SK-N-SH (cell line): ENCODE data around the gene DHRS9.

ENCODE experiments used
- GABPA ChIP-seq: IDR thresholded peaks from 2 replicates; pipeline ENCODE4 v1.4.0; 2012; ENCODE audit warnings: low read depth, mild to moderate bottlenecking
- JUND ChIP-seq: IDR thresholded peaks from 2 replicates; pipeline ENCODE4 v1.4.0; 2012
- POLR2AphosphoS5 ChIP-seq: IDR thresholded peaks from 2 replicates; pipeline ENCODE4 v1.6.1; 2012; ENCODE audit warnings: low read depth, low read length
- TCF12 ChIP-seq: IDR thresholded peaks from 2 replicates; pipeline ENCODE4 v1.4.0; 2012
- TF ChIP-seq, protein P1 (sequence below): fragments of 200-600 bp; sonication (generic); IDR thresholded peaks from 2 replicates; pipeline ENCODE4 v1.6.1; 2017; ENCODE audit warnings: antibody characterized with exemption, mild to moderate bottlenecking, moderate library complexity
- TF ChIP-seq, protein P2 (sequence below): IDR thresholded peaks from 2 replicates; pipeline ENCODE4; 2012

DNA sequence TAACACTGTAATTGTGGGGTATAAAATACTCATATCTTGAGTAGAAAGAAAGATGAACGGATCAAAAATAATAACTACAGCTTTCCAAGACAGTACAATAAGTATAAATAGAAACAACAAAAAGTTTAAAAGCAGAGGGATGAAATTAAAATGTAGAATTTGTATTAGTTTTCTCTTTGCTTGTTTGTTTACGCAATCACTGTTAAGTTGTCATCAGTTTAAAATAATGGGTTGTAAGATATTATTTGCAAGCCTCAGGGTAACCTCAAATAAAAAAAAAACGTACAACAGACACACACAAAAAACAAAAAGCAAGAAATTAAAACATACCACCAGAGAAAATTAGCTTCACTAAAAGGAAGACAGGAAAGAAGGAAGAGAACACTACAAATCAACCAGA is 20.2 kb upstream of the DHRS9 start:
- TF ChIP-seq, protein P1, sequence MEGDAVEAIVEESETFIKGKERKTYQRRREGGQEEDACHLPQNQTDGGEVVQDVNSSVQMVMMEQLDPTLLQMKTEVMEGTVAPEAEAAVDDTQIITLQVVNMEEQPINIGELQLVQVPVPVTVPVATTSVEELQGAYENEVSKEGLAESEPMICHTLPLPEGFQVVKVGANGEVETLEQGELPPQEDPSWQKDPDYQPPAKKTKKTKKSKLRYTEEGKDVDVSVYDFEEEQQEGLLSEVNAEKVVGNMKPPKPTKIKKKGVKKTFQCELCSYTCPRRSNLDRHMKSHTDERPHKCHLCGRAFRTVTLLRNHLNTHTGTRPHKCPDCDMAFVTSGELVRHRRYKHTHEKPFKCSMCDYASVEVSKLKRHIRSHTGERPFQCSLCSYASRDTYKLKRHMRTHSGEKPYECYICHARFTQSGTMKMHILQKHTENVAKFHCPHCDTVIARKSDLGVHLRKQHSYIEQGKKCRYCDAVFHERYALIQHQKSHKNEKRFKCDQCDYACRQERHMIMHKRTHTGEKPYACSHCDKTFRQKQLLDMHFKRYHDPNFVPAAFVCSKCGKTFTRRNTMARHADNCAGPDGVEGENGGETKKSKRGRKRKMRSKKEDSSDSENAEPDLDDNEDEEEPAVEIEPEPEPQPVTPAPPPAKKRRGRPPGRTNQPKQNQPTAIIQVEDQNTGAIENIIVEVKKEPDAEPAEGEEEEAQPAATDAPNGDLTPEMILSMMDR = no peak
- TF ChIP-seq, protein P2, sequence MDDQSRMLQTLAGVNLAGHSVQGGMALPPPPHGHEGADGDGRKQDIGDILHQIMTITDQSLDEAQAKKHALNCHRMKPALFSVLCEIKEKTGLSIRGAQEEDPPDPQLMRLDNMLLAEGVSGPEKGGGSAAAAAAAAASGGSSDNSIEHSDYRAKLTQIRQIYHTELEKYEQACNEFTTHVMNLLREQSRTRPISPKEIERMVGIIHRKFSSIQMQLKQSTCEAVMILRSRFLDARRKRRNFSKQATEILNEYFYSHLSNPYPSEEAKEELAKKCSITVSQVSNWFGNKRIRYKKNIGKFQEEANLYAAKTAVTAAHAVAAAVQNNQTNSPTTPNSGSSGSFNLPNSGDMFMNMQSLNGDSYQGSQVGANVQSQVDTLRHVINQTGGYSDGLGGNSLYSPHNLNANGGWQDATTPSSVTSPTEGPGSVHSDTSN = no peak
- TF ChIP-seq GABPA (no peak), TCF12 (no peak), JUND (no peak), POLR2AphosphoS5 (no peak)
